GM12891 (cell line): ENCODE results near the gene SWAP70.

Experiments
- PAX5 ChIP-seq: IDR thresholded peaks from 2 replicates; pipeline ENCODE4 v1.6.1; 2011; ENCODE audit warnings: low read length, moderate library complexity, mild to moderate bottlenecking; ENCODE audit not compliant: insufficient read depth, severe bottlenecking
- POLR2A ChIP-seq: IDR thresholded peaks from 2 replicates; pipeline ENCODE4 v1.6.1; 2011; ENCODE audit warnings: low read depth, low read length, control low read depth
- POLR2AphosphoS5 ChIP-seq: IDR thresholded peaks from 2 replicates; pipeline ENCODE4 v1.6.1; 2011; ENCODE audit warnings: low read depth, low read length, control low read depth
- POU2F2 ChIP-seq: IDR thresholded peaks from 2 replicates; pipeline ENCODE4 v1.6.1; 2011; ENCODE audit warnings: low read depth, mild to moderate bottlenecking, control low read depth, low read length, moderate library complexity

DNA sequence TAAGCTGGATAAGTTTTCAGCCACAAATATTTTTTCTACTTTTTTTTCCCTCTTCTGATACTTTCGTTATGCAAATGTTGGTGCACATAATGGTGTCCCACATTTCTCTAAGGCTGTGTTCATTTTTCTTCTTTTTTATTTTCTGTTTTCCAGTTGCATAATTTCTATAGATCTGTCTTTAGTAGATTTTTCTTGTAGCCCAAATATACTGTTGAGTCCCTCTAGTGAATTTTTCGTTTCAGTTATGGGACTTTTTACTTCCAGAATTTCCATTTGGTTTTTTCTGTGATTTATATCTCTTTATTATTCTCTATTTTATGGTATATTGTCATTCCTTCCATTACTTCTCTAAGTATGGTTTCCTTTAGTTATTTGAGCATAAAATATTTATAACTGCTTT lies 72.0 kb downstream of the SWAP70 start:
- no peak for TF ChIP-seq PAX5
- TF ChIP-seq POU2F2 = no peak
- no peak for TF ChIP-seq POLR2AphosphoS5
- no peak for TF ChIP-seq POLR2A
